ENCODE measurements around the gene CACNA1A.

- TF ChIP-seq POLR2A (IDR thresholded peaks at IDR 0.05) (no peak), CTCF (IDR thresholded peaks at IDR 0.05) (no peak)
These were observed 31.2 kb downstream of the CACNA1A start for GRCh38 chr19:13475044-13475443.

Measured in body of pancreas (tissue), 4 donors.